ENCODE results near the gene RNF5.

The RNF5 gene

DNA sequence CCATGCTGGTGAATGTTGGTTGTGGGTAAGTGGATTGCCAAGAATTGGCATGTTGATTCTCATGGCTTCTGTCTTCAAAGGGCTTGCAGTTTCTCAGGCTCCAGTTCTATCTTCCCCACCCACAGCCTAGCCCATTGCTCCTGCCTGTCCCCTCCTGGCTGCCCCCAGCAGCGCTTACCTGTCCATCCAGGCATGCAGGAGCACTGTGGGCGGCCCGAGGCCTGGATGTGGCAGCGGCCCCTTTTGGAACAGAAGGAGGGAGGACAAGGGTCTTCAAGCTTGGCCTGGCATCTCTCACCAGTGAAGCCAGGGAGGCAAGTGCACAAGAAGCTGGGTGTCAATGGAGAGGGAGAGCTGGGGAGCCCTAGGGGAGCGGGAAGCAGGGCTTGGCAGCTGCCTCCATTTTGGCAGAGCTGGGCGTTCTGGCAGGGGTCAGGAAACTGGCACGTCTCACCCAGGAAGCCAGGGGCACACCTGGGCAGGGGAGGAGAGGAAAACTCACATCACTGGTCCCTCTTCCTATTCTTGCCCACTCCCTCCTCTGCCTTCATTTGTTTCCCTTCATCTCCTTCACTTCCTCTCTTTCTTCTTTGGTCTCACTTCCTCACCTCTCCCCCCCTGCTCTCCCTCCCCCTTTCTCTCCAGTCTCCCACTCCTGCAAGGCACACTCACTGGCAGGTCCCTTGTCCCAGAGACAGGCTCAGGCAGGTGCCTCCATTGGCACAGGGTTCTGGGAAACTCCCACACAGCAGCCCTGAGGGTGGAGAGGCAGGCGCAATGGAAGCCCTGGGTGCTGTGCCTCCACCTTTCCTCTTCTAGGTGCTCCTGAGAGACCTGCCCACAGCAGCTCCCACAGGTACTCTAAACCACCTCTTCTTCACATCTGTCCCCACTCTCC lies 44.4 kb downstream of the RNF5 start:
- no peak overlapping the region for H3K4me3 ChIP-seq (ENCODE audit: low read depth, low read length)
- TF ChIP-seq CTCF (IDR thresholded peaks at IDR 0.05; ENCODE audit: low read depth, low read length, missing control alignments), result no peak
- in situ Hi-C loops (cut with HindIII; ENCODE audit: low sequenced_read_pairs), result no loop called here
- no peak for DNase-seq (ENCODE audit: low read depth)

- no peak for DNase-seq (ENCODE audit: low read depth)
- in situ Hi-C loops (cut with HindIII; ENCODE audit: low sequenced_read_pairs), result no loop called here
- H3K4me3 ChIP-seq (ENCODE audit: low read depth, low read length), result no peak within 1 kb of the TSS
- TF ChIP-seq CTCF (IDR thresholded peaks at IDR 0.05; ENCODE audit: low read depth, low read length, missing control alignments), result no peak
Observed at GRCh38 chr6:32223258-32224235, 45.3 kb downstream of the RNF5 start, which contains the start of gene NOTCH4. TSS of gene NOTCH4 (minus strand) at chr6:32224067. CDS start at chr6:32223928, 139 bp downstream.

GRCh38 chr6:32224696-32225095 lies 46.5 kb downstream of the RNF5 start:
- H3K4me3 ChIP-seq (ENCODE audit: low read depth, low read length), result no peak overlapping the region
- no peak for TF ChIP-seq CTCF (IDR thresholded peaks at IDR 0.05; ENCODE audit: low read depth, low read length, missing control alignments)
- in situ Hi-C loops (cut with HindIII; ENCODE audit: low sequenced_read_pairs), result no loop called here
- no peak for DNase-seq (ENCODE audit: low read depth)

DNA sequence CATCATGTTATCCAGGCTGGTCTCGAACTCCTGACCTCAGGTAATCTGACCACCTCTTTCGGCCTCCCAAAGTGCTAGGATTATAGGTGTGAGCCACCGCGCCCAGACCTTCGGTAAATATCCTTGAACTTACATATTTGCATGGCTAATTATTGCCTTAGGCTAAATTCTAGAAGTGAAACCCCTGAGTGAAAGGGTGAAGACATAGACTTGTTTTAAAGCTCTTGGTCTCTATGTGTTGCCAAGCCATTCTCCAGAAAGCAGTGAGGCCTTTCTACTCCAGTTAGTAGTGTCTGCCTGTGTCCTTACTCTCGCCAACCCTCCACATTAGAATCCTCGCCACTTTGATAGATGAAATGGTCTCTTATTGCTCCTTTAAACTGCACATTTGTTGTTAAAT lies 48.2 kb downstream of the RNF5 start:
- H3K4me3 ChIP-seq (ENCODE audit: low read depth, low read length), result no peak overlapping the region
- in situ Hi-C loops (cut with HindIII; ENCODE audit: low sequenced_read_pairs), result no loop called here
- no peak for TF ChIP-seq CTCF (IDR thresholded peaks at IDR 0.05; ENCODE audit: low read depth, low read length, missing control alignments)
- DNase-seq (ENCODE audit: low read depth), result no peak

All from astrocyte of the cerebellum (primary cell).